Stimulated activated CD8-positive, alpha-beta memory T cell treated with anti-CD3 and anti-CD28 coated beads, Interleukin-7, amount 100 ng/mL, for 4 hours (primary cell): ENCODE measurements around the gene UBASH3B.
A peak's percentile ranks its signal among the peaks of the same experiment; 100 is the strongest.
"Not testable (repeated sequence)": the region's sequence is repeated elsewhere in the genome, so short reads cannot be mapped to it uniquely, and the experiment has no call there.

ENCODE experiments used
- DNase-seq, 2 donors: peaks; one replicate each; pipeline ENCODE4 v3.0.0-alpha.2; 2020; ENCODE audit warnings: low read depth in 2 of 2

UBASH3B gene, protein sequence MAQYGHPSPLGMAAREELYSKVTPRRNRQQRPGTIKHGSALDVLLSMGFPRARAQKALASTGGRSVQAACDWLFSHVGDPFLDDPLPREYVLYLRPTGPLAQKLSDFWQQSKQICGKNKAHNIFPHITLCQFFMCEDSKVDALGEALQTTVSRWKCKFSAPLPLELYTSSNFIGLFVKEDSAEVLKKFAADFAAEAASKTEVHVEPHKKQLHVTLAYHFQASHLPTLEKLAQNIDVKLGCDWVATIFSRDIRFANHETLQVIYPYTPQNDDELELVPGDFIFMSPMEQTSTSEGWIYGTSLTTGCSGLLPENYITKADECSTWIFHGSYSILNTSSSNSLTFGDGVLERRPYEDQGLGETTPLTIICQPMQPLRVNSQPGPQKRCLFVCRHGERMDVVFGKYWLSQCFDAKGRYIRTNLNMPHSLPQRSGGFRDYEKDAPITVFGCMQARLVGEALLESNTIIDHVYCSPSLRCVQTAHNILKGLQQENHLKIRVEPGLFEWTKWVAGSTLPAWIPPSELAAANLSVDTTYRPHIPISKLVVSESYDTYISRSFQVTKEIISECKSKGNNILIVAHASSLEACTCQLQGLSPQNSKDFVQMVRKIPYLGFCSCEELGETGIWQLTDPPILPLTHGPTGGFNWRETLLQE

DNA sequence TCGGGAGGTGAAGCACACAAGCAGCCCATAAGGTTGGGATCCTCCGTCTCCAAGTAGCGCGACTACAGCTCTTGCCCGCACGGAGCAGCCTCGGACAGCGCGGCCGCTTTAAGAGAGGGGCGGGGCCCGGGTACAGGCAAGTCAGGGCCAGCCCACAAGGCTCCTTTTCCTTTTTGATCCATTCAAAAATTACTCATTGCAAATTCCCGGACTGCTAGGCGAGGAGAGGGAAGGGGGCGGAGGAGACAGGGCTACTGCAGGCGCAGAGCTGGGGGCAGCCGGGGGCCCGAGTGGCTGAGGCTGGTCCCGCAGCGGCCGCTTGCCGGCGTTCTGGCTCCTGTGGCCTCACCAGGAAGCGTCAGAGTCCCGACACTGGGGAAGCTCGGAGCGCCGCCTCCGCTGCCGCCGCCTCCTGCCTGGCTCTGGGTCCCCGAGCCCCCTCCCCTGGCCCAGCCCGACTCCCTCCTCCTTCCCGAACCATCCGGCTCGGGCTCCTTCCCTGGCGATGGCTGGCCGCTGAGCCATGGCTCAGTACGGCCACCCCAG is at the start of gene UBASH3B:
TSS of gene UBASH3B (plus strand) at position 196 of the 546 bp plus-strand sequence. CDS start at position 524, 328 bp downstream.
- DNase-seq, result peak; percentile 24 to 56

DNA sequence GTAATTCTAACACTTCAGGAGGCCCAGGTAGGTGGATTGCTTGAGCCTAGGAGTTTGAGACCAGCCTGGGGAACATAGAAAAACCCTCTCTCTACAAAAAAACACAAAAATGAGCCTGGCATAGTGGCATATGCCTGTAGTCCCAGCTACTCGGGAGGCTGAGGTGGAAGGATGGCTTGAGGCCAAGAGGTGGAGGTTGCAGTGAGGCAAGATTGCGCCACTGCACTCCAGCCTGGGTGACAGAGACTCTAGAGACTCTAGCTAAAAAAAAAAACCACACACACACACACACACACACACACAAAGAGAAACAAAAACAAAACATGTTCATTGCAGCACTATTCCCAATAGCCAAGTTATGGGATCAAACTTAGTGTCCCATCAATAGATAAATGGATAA is 48.4 kb upstream of the UBASH3B start:
- DNase-seq, result not testable (repeated sequence)

DNA sequence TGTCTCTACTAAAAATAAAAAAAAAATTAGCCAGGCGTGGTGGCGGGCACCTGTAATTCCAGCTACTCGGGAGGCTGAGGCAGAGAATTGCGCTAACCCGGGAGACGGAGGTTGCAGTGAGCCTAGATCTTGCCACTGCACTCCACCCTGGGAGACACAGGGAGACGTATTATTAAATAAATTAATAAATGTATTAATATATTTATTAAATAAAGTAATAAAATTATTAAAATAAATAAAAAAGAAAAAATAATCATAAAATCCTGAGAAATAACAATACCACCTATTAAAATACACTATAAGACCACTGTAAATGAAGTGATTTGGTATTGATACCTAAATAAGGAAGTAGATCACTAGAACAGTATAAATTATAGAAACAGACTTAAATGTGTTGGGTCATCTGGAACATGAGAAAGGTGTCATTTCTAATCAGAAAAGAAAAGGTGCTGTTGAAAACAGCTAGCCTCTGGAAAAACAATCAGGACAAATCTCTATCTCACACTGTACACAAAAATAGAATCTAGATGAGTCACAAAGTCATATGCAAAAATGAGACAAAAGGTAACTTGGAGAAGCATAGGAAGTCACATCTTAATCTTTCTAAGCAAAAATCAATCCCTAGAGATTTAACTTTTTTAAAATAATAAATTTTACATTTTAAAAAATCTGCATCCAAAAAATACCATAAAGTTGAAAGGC is 43.2 kb upstream of the UBASH3B start:
- DNase-seq, result no peak

DNA sequence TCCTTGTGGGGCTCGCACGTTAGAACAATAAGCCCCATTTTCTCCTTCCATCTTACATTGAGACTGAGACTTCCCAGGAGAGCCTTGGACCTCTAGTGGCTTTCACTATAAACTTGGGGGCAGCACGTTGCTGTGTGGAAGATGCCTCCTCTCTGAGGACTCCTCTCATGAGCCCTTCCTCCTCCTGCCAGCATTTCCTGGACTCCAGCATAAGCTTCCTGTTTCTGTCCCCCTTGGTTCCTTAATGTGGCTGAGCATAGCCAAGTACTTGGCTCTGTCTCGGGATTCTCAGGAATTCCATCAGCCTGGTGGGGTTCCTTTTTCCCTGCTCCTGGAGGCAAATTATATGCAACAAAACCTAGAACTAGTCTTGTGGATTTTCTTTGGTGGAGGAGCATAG is 38.8 kb upstream of the UBASH3B start:
- no peak for DNase-seq

DNA sequence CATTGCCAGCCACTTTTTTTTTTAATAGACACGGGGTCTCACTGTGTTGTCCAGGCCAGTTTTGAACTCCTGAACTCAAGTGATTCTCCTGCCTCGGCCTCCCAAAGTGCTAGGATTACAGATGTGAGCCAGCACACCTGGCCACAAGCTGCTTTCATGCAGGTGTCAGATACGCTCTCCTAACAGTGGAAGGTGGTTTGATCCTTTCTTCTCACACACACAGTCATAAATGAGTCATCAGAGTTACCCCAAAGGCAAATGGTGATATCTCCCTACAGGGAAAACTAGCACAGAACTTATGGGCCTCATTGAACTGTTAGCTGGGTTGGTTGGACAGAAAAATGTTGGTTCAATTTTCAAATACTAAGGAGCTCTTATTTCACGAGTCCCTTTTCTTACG is 38.2 kb upstream of the UBASH3B start:
- DNase-seq, result no peak

DNA sequence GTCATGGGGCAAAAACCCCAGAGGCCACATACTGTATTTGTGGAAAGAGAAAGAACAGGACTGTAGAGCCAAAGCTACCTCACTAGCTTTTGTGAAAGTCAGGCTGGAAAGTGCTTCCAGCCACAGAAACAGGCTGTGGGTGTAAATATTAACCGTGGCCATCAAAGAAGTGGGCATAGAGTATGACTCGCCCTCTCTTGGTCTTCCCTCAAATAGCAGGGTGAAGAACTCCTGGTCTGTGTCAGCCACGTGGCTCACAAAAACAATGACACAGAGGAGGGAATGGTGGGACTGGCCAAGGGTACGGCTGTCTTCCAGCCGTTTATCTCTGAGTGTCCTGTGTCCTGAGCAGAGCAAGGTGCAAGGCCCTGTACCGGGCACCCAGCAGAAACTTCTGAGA is 37.6 kb upstream of the UBASH3B start:
- no peak for DNase-seq

DNA sequence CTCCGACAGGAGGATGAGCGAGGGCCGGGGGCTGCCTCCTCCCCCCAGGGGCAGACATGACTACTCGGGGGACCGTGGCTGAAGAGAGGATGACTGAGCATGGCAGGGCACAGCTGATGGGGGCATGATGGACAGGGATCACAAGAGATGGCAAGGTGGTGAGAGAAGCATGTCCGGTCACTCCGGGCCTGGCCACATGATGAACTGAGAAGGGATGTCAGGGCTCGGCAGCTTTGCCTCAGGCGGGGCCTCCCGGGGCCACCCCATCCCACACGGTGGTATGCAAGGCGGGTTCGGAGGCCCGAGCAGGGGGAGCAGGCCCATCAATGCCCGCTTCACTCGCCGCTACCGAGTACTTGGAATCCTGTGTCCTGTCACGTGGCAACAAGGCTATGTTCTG is 36.6 kb upstream of the UBASH3B start:
- DNase-seq, result no peak

DNA sequence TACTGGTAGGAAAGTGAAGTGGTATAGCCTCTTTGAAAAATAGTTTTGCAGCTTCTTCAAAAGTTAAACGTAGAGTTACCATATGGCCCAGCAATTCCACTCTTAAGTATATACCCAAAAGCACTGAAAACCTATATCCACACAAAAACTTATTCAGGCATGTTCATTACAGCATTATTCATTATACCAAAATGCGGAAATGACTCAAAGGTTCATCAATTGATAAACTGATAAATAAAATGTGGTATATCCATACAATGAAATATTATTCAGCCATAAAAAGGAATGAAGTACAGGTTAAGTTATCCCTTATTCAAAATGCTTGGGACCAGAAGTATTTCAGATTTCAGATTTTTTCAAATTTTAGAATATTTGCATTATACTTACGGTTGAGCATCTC is 35.8 kb upstream of the UBASH3B start:
- DNase-seq, result no peak

DNA sequence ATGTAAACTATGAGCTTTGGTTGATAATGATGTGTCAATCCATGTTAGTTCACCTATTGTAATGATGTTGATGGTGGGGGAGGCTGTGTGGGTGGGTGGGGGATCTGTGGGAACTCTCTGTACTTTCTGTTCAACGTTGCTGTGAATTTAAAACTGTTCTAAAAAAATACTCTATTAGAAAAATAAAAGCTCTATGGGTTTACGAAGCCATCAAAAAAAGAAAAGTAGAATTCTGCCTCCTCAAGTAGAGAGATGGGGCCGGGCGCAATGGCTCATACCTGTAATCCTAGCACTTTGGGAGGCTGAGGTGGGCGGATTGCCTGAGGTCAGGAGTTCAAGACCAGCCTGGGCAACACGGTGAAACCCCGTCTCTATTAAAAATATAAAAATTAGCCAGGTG is 30.0 kb upstream of the UBASH3B start:
- DNase-seq, result not testable (repeated sequence)

DNA sequence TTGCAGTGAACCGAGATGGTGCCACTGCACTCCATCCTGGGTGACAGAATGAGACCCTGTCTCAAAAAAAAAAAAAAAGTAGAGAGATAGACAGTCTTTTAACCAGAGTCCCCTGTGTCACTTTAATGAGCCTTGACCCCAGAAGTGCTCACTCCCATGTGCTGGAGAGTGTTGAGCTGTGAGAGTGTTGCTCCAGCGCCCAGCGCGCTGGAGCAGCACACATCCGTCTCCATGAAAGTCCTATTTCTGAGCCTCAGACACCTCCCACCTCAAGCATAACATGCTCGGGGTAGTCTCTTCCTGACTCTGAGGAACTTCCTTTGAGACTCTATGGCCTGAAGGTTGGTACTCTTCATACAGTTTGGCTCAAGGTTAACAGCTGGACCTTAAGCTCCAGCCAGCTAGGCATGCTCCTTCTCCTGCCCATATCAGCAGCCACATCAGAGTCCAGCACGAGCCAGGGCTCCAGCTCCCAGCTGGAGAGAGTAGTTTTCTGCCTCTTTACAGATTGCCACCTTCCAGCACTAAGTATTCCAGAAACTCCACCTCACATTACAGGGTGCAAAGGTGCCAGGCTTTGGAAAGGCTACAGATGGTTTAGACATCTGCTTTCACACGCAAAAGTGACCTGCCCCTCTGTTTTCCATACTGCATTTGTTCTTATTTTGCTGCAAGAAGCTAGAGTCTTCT is 29.4 kb upstream of the UBASH3B start:
- DNase-seq, result no peak

DNA sequence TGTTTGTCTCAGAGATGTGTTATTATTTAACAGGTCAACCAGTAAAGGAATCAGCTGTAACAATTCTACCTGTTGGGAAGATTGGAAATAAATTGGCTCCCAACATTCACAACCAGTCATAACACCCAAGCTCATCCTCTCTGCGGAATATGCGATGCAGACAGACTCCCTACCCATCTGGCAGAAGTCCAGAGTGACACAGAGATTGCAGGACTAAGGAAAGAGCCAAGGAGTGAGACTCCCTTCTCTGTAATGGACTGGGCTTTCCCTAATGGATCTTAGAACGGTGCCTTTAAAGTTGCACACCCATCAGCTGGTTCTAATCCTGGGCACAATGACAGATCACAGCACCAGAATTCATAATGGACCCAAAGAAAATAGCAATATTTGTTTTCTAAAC is 27.8 kb upstream of the UBASH3B start:
- DNase-seq, result no peak

DNA sequence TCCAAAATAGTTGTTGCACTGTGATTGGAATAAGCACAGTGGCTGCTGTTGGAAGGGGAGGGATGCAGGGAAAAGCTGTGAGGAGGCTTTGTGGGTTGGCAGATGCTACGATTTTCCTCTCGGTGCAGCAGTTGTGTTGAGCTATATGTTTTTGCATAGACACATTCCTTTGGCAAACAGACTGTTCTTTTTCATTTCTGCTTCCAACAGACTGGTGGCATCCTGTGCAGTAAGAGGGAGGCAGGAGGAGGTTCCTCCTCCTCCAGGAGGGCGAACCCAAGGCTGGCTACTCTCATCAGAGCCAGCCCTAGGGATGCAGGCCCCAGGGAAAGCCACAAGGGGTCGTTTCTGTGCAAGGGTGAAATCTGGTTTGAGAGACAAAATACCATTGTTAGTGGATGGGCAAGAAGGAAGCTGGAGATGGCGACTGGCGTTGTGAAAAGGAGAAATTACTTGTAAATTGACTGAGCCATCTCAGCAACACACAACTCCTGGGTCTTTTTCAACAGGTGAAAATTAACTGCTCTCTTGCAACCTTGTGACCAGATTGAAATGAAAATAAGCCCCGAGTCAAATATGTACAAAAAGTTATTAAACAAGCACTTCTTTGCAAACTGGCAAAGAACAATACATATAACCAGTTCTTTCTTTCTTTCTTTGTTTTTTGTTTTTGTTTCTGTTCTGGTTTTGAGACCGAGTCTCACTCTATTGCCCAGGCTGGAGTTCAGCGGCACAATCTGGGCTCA is 26.5 kb upstream of the UBASH3B start:
- peak; percentile 34 to 42 for DNase-seq

DNA sequence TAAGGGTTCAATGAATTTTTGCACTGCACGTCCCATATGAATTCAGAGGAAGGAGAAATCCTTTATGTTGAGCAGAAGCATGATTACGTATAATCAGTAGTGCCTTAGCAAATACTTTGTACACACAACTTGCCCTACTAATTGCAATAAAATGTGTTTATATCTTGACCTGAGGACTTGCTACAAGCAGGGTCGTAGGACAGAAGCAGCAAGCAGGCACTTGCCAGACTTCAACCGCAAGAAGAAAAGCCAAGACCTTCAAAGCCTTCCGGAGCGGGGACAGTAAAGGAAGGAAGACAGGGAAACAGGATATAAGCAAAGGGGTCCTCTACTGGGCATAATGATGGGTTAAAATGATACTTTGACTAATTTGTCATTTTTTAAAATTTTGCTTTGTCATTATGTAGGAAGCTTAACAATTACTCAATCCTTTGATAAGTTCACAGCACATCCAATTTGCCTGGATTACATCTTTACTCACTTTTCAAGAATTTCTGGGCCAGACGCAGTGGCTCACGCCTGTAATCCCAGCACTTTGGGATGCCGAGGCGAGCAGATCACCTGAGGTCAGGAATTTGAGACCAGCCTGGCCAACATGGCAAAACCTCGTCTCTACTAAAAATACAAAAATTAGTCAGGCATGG is 23.2 kb upstream of the UBASH3B start:
- DNase-seq, result no peak

DNA sequence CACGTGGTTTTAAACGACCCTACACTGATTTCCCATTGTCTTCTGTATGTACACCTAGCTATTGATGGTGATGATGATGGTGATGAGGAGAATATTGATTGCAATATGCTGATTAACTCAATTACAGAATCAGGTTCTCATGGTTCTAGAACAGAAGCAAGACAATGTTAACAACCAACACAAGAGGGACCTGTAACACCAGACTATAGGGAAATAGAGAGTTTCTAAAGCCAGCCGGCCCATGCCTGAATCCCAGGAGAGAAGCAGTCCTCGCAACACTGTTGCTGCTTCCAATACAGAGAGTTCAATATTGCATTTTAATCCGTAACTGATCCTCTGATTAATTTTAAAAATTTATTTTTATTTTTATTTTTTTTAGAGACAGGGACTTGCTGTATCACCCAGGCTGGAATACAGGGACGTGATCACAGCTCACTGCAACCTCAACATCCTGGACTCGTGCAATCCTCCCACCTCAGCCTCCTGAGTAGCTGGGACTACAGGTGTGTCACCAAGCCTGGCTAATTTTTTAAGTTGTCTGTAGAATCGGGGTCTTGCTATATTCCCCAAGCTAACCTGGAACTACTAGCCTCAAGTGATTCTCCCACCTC is 22.2 kb upstream of the UBASH3B start:
- no peak for DNase-seq

DNA sequence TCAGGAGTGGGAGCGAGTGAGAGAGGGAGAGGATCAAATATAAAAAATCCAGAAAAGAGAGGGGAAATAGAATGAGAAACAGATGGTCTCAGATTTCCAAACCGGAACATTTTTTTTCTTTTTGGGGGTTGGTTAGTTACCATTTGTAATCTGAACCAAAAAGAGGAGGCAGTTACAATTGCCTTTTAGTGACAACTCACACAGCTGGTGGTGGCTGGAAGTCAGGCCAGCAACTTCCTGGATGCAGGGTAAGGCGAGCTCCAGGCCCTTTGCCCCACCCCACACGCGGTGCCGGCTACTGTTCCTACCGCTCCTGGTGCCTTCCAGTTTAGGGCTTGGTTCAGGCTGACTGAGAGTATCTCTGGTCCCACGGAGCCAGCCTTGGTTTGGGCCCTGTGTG is 21.0 kb upstream of the UBASH3B start:
- no peak for DNase-seq

DNA sequence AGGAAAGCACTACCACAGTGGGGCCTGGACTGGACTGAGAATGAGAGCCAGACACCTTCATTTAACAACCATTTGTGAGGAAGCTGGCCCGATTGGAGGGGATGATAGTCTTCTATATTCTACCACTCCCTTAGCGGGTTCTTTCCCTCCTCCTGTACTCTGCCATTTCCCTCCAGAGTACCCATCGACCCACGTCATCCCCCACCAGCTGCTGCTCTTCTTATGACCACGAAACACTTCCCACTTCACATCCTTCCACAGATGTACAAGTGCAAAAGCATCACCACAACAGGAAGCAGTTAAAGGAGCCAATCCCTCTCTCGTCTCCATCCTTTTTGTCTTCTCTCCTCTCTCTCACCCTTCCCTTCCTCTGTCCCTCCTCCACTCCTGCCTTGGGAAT is 18.0 kb upstream of the UBASH3B start:
- no peak for DNase-seq

DNA sequence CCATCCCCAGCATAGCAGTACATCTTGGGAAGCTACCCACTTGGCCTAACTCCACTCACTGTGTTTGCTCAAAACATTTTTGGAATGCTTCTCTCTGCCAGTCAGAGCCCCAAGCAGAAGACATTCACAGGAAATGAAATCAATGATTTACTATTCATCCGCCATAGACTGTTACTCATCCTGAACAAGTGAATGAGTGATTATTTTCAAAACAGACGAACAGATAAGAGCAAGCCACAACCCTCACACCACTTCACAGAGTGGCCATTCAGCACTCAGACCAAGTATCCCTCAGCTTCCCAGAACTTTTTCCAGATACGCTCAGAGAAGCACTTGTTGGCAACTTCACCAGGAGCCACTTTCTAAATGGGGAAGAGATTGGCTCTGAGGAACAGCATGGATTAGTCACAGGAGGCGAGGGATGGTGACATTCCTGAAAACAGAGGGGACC is 13.0 kb upstream of the UBASH3B start:
- DNase-seq, result no peak

DNA sequence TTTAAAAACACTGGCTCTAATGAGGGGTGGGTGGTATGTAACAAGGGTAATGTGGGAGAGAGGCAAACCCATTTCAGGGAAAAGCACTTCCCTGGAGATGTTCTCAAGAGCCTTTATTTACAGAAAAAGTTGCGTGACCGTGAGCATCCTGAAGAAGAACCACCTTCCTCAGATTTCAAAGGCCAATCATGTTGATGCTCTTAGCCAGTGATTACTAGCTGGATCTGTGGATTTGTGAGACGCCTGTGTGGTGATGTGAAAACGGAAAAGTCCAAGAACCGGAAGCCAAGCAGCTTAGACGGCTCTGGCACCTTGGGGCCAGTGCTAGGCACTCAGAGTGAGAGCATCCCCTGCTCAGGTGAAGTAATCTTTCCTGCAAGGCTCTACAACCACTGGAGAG is 12.6 kb upstream of the UBASH3B start:
- DNase-seq, result no peak

DNA sequence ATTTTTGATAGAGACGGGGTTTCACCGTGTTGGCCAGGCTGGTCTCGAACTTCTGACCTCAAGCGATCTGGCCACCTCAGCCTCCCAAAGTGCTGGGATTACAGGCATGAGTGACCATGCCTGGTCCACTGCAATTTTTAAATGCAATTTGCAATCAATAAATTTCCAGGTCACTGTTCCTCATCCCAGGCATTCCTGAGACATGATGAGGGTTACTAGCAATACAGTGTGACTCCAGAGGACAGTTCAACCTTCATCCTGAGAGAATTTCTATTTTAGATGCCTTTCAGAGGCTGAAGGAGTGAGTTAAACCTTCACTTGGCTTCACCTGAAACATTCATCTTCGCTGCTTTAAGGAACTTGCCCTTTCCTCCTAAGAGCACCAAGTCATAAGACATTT is 9.7 kb upstream of the UBASH3B start:
- DNase-seq, result no peak
